ENCODE data around the gene PACSIN2.
"Not testable (repeated sequence)": the region's sequence is repeated elsewhere in the genome, so short reads cannot be mapped to it uniquely, and the experiment has no call there.

The PACSIN2 gene

GRCh38 chr22:42962295-42963230 is 52.4 kb downstream of the PACSIN2 start:
- peak; percentile 63 for DNase-seq

GRCh38 chr22:42961810-42962209 is 53.1 kb downstream of the PACSIN2 start:
- DNase-seq, result peak; percentile 43

- DNase-seq, result not testable (repeated sequence)
These were observed 53.6 kb downstream of the PACSIN2 start for GRCh38 chr22:42961400-42961690.

GRCh38 chr22:42960531-42961399 is 54.2 kb downstream of the PACSIN2 start:
- peak; percentile 44 for DNase-seq

- DNase-seq, result peak; percentile 68
These were observed 55.1 kb downstream of the PACSIN2 start for GRCh38 chr22:42959576-42960509.

GRCh38 chr22:42958937-42959336 is 56.0 kb downstream of the PACSIN2 start:
- DNase-seq, result no peak

GRCh38 chr22:42957958-42958357 is 57.0 kb downstream of the PACSIN2 start:
- no peak for DNase-seq

- no peak for DNase-seq
These were observed 57.4 kb downstream of the PACSIN2 start for GRCh38 chr22:42957544-42957943.

- no peak for DNase-seq
These were observed 59.1 kb downstream of the PACSIN2 start for GRCh38 chr22:42955848-42956247.

GRCh38 chr22:42955087-42955635 is 59.8 kb downstream of the PACSIN2 start:
- no peak for DNase-seq

GRCh38 chr22:42953751-42954150 is 61.2 kb downstream of the PACSIN2 start:
- DNase-seq, result not testable (repeated sequence)

GRCh38 chr22:42951093-42951710 is 63.7 kb downstream of the PACSIN2 start:
- no peak for DNase-seq

- no peak for DNase-seq
These were observed 64.7 kb downstream of the PACSIN2 start for GRCh38 chr22:42950281-42950680.

GRCh38 chr22:42949159-42949558 is 65.8 kb downstream of the PACSIN2 start:
- no peak for DNase-seq

- no peak for DNase-seq
These were observed 66.7 kb downstream of the PACSIN2 start for GRCh38 chr22:42948294-42948693.

GRCh38 chr22:42947211-42947990 is 67.5 kb downstream of the PACSIN2 start:
- DNase-seq, result no peak

GRCh38 chr22:42946546-42947198 is 68.3 kb downstream of the PACSIN2 start:
- peak; percentile 67 for DNase-seq

GRCh38 chr22:42945736-42946135 is 69.2 kb downstream of the PACSIN2 start:
- no peak for DNase-seq

GRCh38 chr22:42945027-42945426 is 69.9 kb downstream of the PACSIN2 start:
- DNase-seq, result no peak

GRCh38 chr22:42944409-42944808 is 70.5 kb downstream of the PACSIN2 start:
- DNase-seq, result no peak

- DNase-seq, result no peak
These were observed 71.0 kb downstream of the PACSIN2 start for GRCh38 chr22:42943981-42944380.

Data from suppressor macrophage treated with lipopolysaccharide for 4 hours (primary cell).